ENCODE data around the gene G6PC2.
"Not testable (repeated sequence)": the region's sequence is repeated elsewhere in the genome, so short reads cannot be mapped to it uniquely, and the experiment has no call there.

The G6PC2 gene

GRCh38 chr2:168901003-168901402, at the start of gene G6PC2:
Gene G6PC2 (plus strand): TSS chr2:168901291. CDS start chr2:168901332, 41 bp downstream.
- no peak for DNase-seq (ENCODE audit: low read depth in 2 of 2)

- DNase-seq (ENCODE audit: low read depth in 2 of 2), result peak; percentile 35 to 39
Measured at GRCh38 chr2:168851674-168852320, 49.3 kb upstream of the G6PC2 start.

GRCh38 chr2:168852481-168852880, 48.6 kb upstream of the G6PC2 start:
- DNase-seq (ENCODE audit: low read depth in 2 of 2), result no peak

GRCh38 chr2:168853471-168853870, 47.6 kb upstream of the G6PC2 start:
- DNase-seq (ENCODE audit: low read depth in 2 of 2), result no peak

- no peak for DNase-seq (ENCODE audit: low read depth in 2 of 2)
Measured at GRCh38 chr2:168854651-168855050, 46.4 kb upstream of the G6PC2 start.

GRCh38 chr2:168855601-168856000, 45.5 kb upstream of the G6PC2 start:
- no peak for DNase-seq (ENCODE audit: low read depth in 2 of 2)

GRCh38 chr2:168858146-168858545, 42.9 kb upstream of the G6PC2 start:
- DNase-seq (ENCODE audit: low read depth in 2 of 2), result no peak

- DNase-seq (ENCODE audit: low read depth in 2 of 2), result not testable (repeated sequence)
Measured at GRCh38 chr2:168867164-168867563, 33.9 kb upstream of the G6PC2 start.

GRCh38 chr2:168870369-168870768, 30.7 kb upstream of the G6PC2 start:
- not testable (repeated sequence) for DNase-seq (ENCODE audit: low read depth in 2 of 2)

- not testable (repeated sequence) for DNase-seq (ENCODE audit: low read depth in 2 of 2)
Measured at GRCh38 chr2:168870824-168871223, 30.3 kb upstream of the G6PC2 start.

GRCh38 chr2:168874368-168875054, 26.6 kb upstream of the G6PC2 start:
- DNase-seq (ENCODE audit: low read depth in 2 of 2), result no peak

- DNase-seq (ENCODE audit: low read depth in 2 of 2), result not testable (repeated sequence)
Measured at GRCh38 chr2:168882163-168882562, 18.9 kb upstream of the G6PC2 start.

GRCh38 chr2:168884975-168885374, 16.1 kb upstream of the G6PC2 start:
- DNase-seq (ENCODE audit: low read depth in 2 of 2), result no peak

- no peak for DNase-seq (ENCODE audit: low read depth in 2 of 2)
Measured at GRCh38 chr2:168889635-168890005, 11.5 kb upstream of the G6PC2 start.

- peak; percentile 69 to 77 for DNase-seq (ENCODE audit: low read depth in 2 of 2)
Measured at GRCh38 chr2:168890006-168890782, 10.9 kb upstream of the G6PC2 start, which contains the start of gene SPC25. Gene SPC25 (minus strand): TSS chr2:168890430. CDS start chr2:168889519, 911 bp downstream.

- DNase-seq (ENCODE audit: low read depth in 2 of 2), result no peak
Measured at GRCh38 chr2:168892327-168892726, 8.8 kb upstream of the G6PC2 start.

- DNase-seq (ENCODE audit: low read depth in 2 of 2), result no peak
Measured at GRCh38 chr2:168894101-168894500, 7.0 kb upstream of the G6PC2 start.

- DNase-seq (ENCODE audit: low read depth in 2 of 2), result no peak
Measured at GRCh38 chr2:168894720-168895119, 6.4 kb upstream of the G6PC2 start.

- DNase-seq (ENCODE audit: low read depth in 2 of 2), result no peak
Measured at GRCh38 chr2:168895771-168896170, 5.3 kb upstream of the G6PC2 start.

GRCh38 chr2:168896783-168897182, 4.3 kb upstream of the G6PC2 start:
- DNase-seq (ENCODE audit: low read depth in 2 of 2), result no peak

- DNase-seq (ENCODE audit: low read depth in 2 of 2), result no peak
Measured at GRCh38 chr2:168897449-168897848, 3.6 kb upstream of the G6PC2 start.

GRCh38 chr2:168903888-168904287, 2.8 kb downstream of the G6PC2 start:
- DNase-seq (ENCODE audit: low read depth in 2 of 2), result no peak

- no peak for DNase-seq (ENCODE audit: low read depth in 2 of 2)
Measured at GRCh38 chr2:168904358-168904757, 3.3 kb downstream of the G6PC2 start.

All from fibroblast of skin of left biceps (primary cell).